ENCODE measurements around the gene TMEM30B. TPM values are rescaled to one million over a fixed set of nuclear protein-coding genes. Genes with fewer than 3 reads are reported as not detected.

TMEM30B gene
- total and polyA plus RNA-seq, 2 of the 4 experiments (the other 2 are of a cell fraction): 0.03 TPM; not detected in 1

DNA sequence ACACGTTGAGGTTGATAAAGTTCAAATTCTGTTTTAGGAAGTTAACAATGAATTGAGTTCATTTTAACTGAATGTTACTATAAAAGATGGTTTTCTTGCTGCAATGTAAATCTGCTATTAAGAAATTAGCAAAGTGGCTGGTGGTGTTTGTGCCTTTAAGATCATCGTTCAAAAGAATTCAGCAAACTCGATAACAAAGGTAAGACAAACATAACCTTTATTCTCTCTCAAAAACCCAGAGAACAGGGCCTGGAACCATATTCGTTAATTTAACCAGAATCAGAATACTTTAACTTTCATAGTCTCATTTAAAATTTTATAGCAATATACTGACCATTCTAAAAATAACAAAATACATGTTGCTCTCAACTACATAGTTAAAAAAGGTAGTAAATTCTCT lies 3.4 kb downstream of the TMEM30B start:
- ATAC-seq (ENCODE audit: low read depth) (no peak), DNase-seq (no peak)
- Histone ChIP-seq H3K4me3 (ENCODE audit: insufficient read depth, low read depth, low read length) (no peak overlapping the region), H2BK120ac (ENCODE audit: low read depth, low read length) (no peak overlapping the region), H4K91ac (ENCODE audit: insufficient read depth, low read depth, low read length) (no peak overlapping the region), H3K9me3 (ENCODE audit: control insufficient read depth, insufficient read depth, low read length) (peaks cover 8% of the 10 kb centered on the region; the same call in 1 of the 2 replicates), H2BK15ac (ENCODE audit: low read depth, low read length) (no peak overlapping the region), H3K36me3 (ENCODE audit: control insufficient read depth, insufficient read depth, low read length) (no peaks in the 10 kb centered on the region), H3K4me1 (ENCODE audit: control insufficient read depth, insufficient read depth, low read length) (no peaks in the 10 kb centered on the region), H3K27ac (ENCODE audit: insufficient read depth, low read length) (no peak overlapping the region), H3K18ac (ENCODE audit: low read depth, low read length) (no peak overlapping the region), H3K27me3 (ENCODE audit: control insufficient read depth, insufficient read depth, low read length) (peaks cover 29% of the 10 kb centered on the region), H2AFZ (replicated peaks; ENCODE audit: low read length, poor library complexity) (no peak overlapping the region), H4K5ac (ENCODE audit: low read depth, low read length) (no peak overlapping the region), H3K4ac (ENCODE audit: low read depth, low read length) (no peak overlapping the region), H2AK9ac (replicated peaks; ENCODE audit: low read depth, low read length, poor library complexity) (no peak overlapping the region), H3K9me1 (ENCODE audit: insufficient read depth, low read length) (no peaks in the 10 kb centered on the region), H2AK5ac (ENCODE audit: low read depth, low read length) (no peak overlapping the region), H3K56ac (ENCODE audit: extremely low read depth, insufficient read depth, low read length) (no peak overlapping the region), H3K14ac (replicated peaks; ENCODE audit: low read depth, low read length) (no peak overlapping the region), H4K20me1 (ENCODE audit: insufficient read depth, low read length) (no peaks in the 10 kb centered on the region), H2BK20ac (ENCODE audit: low read depth, low read length) (no peak overlapping the region), H3K79me1 (ENCODE audit: low read depth in 1 of 2, low read length in 2 of 2) (no peaks in the 10 kb centered on the region), H3K9ac (ENCODE audit: low read depth, low read length) (no peak overlapping the region), H4K8ac (ENCODE audit: low read depth in 2 of 2, low read length in 2 of 2) (no peak overlapping the region), H3K4me2 (ENCODE audit: low read depth, low read length) (no peak overlapping the region), H3K23ac (ENCODE audit: low read depth, low read length) (no peak overlapping the region), H2BK5ac (ENCODE audit: low read depth, low read length, poor library complexity, severe bottlenecking) (no peak overlapping the region)
- in situ Hi-C loops (cut with MboI; ENCODE audit: low sequenced_read_pairs) (no loop called here), intact Hi-C loops (cut with micrococcal nuclease) (no loop called here), dilution Hi-C loops (cut with HindIII; ENCODE audit: low sequenced_read_pairs, unreplicated experiment) (no loop called here)
- TF ChIP-seq BHLHE40 (IDR thresholded peaks at IDR 0.05; ENCODE audit: low read depth, low read length): no peak
- TF ChIP-seq, protein P1, sequence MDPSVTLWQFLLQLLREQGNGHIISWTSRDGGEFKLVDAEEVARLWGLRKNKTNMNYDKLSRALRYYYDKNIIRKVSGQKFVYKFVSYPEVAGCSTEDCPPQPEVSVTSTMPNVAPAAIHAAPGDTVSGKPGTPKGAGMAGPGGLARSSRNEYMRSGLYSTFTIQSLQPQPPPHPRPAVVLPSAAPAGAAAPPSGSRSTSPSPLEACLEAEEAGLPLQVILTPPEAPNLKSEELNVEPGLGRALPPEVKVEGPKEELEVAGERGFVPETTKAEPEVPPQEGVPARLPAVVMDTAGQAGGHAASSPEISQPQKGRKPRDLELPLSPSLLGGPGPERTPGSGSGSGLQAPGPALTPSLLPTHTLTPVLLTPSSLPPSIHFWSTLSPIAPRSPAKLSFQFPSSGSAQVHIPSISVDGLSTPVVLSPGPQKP (IDR thresholded peaks at IDR 0.05; ENCODE audit: borderline replicate concordance, low read depth, low read length): no peak
- no peak for TF ChIP-seq RFX5 (IDR thresholded peaks at IDR 0.05; ENCODE audit: low read depth, low read length)
- no peak for TF ChIP-seq CEBPB (IDR thresholded peaks at IDR 0.05; ENCODE audit: low read depth, low read length)
- no peak for TF ChIP-seq CTCF (conservative IDR thresholded peaks at IDR 0.05; ENCODE audit: low read depth, low read length)
- no peak for TF ChIP-seq MXI1 (IDR thresholded peaks at IDR 0.05; ENCODE audit: borderline replicate concordance, low read depth, low read length)
- TF ChIP-seq NFE2L2 (IDR thresholded peaks at IDR 0.05; ENCODE audit: low read depth, low read length): no peak
- no peak for TF ChIP-seq RCOR1 (IDR thresholded peaks at IDR 0.05; ENCODE audit: insufficient replicate concordance, low read length)
- TF ChIP-seq CHD1 (IDR thresholded peaks at IDR 0.05; ENCODE audit: low read depth, low read length): no peak
- TF ChIP-seq MAZ (IDR thresholded peaks at IDR 0.05; ENCODE audit: borderline replicate concordance, low read depth, low read length): no peak
- TF ChIP-seq POLR2A (IDR thresholded peaks at IDR 0.05; ENCODE audit: low read depth, low read length): no peak
- TF ChIP-seq MAFK (IDR thresholded peaks at IDR 0.05; ENCODE audit: low read depth, low read length): no peak
- TF ChIP-seq FOS (IDR thresholded peaks at IDR 0.05; ENCODE audit: low read depth, low read length): no peak
- TF ChIP-seq, protein P2, sequence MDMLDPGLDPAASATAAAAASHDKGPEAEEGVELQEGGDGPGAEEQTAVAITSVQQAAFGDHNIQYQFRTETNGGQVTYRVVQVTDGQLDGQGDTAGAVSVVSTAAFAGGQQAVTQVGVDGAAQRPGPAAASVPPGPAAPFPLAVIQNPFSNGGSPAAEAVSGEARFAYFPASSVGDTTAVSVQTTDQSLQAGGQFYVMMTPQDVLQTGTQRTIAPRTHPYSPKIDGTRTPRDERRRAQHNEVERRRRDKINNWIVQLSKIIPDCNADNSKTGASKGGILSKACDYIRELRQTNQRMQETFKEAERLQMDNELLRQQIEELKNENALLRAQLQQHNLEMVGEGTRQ (IDR thresholded peaks at IDR 0.05; ENCODE audit: low read depth, low read length): no peak
- no peak for TF ChIP-seq SMC3 (IDR thresholded peaks at IDR 0.05; ENCODE audit: low read depth, low read length)
- BruUV-seq (replicated peaks): no TSS peak
- ChIA-PET CTCF (interaction anchor here (0.8 kb wide), 1 partner anchor 8 kb away, joined by 4 read pairs; no protein-coding TSS in a partner anchor), POLR2A (ENCODE audit: unreplicated experiment) (no interaction called here)
- WGBS, 2 experiments (ENCODE audit: extremely low coverage in 2 of 2, insufficient read length in 1 of 2): no CpG with 5 or more reads among the region's 4 CpGs

All from IMR-90 (cell line).